ENCODE measurements around the gene EMILIN2.

DNA sequence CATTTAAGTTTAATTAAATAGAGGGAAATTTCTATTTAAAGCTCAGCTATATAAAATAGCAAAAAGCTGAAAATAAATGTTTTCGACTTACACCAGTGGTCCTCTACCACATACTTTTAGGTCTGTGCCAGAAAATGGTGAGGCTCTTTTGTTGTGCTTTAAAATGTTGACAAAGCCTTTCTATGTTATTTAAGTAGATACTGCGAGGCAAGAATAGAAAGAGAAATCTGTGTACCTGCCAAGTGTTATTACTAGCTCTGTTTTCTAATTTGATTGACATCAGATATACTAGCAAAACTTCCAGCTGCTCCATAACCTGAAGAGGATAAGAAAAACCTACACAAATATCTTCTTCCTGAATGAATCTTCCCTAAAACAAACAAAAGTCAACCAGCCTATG, 112.5 kb downstream of the EMILIN2 start:
- TF ChIP-seq, protein P1, sequence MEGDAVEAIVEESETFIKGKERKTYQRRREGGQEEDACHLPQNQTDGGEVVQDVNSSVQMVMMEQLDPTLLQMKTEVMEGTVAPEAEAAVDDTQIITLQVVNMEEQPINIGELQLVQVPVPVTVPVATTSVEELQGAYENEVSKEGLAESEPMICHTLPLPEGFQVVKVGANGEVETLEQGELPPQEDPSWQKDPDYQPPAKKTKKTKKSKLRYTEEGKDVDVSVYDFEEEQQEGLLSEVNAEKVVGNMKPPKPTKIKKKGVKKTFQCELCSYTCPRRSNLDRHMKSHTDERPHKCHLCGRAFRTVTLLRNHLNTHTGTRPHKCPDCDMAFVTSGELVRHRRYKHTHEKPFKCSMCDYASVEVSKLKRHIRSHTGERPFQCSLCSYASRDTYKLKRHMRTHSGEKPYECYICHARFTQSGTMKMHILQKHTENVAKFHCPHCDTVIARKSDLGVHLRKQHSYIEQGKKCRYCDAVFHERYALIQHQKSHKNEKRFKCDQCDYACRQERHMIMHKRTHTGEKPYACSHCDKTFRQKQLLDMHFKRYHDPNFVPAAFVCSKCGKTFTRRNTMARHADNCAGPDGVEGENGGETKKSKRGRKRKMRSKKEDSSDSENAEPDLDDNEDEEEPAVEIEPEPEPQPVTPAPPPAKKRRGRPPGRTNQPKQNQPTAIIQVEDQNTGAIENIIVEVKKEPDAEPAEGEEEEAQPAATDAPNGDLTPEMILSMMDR (IDR thresholded peaks at IDR 0.05 in 8 of 11, conservative IDR thresholded peaks at IDR 0.05 in 3 of 11), result no peak
- no peak for TF ChIP-seq POLR2AphosphoS5 (IDR thresholded peaks at IDR 0.05)
- no peak for TF ChIP-seq POLR2A (IDR thresholded peaks at IDR 0.05)

All from spleen (tissue), 7 donors.